Neural progenitor cell (in vitro differentiated cells): ENCODE results near the gene NOP53. TPM values are rescaled to one million over a fixed set of nuclear protein-coding genes. Genes with fewer than 3 reads are reported as not detected.
A peak's percentile ranks its signal among the peaks of the same experiment; 100 is the strongest.

Experiments
- DNase-seq: peaks from one replicate; pipeline ENCODE4 v3.0.0-alpha.2; 2016; ENCODE audit warnings: low spot score
- H2AFZ ChIP-seq: fragments of 200-600 bp; sonication (generic); replicated peaks from 2 replicates; pipeline ENCODE4 v1.6.1; 2016; ENCODE audit warnings: antibody characterized with exemption
- H3F3A ChIP-seq: fragments of 200-600 bp; sonication (generic); 2 replicates; pipeline ENCODE4 v1.6.1; 2016; ENCODE audit warnings: antibody characterized with exemption, low read depth
- H3K27ac ChIP-seq: fragments of 200-600 bp; sonication (generic); 2 replicates; pipeline ENCODE4 v1.5.1; 2016; ENCODE audit warnings: mild to moderate bottlenecking
- H3K27me3 ChIP-seq: fragments of 200-600 bp; sonication (generic); 2 replicates; pipeline ENCODE4 v1.6.1; 2016; ENCODE audit warnings: mild to moderate bottlenecking, moderate library complexity
- H3K36me3 ChIP-seq: fragments of 200-600 bp; sonication (generic); 2 replicates; pipeline ENCODE4 v1.5.1; 2016
- H3K4me1 ChIP-seq: fragments of 200-600 bp; sonication (generic); 2 replicates; pipeline ENCODE4 v1.6.1; 2016; ENCODE audit warnings: mixed run types
- H3K4me2 ChIP-seq: fragments of 200-600 bp; sonication (generic); 2 replicates; pipeline ENCODE4 v1.6.1; 2016
- H3K4me3 ChIP-seq: fragments of 200-600 bp; sonication (generic); 2 replicates; pipeline ENCODE4 v1.5.1; 2016
- H3K79me2 ChIP-seq: fragments of 200-600 bp; sonication (generic); 2 replicates; pipeline ENCODE4 v1.6.1; 2016; ENCODE audit warnings: low read depth
- H3K9ac ChIP-seq: fragments of 200-600 bp; sonication (generic); 2 replicates; pipeline ENCODE4 v1.6.1; 2016
- H3K9me3 ChIP-seq: fragments of 200-600 bp; sonication (generic); 2 replicates; pipeline ENCODE4 v1.5.1; 2016; ENCODE audit warnings: low read depth
- H4K20me1 ChIP-seq: fragments of 200-600 bp; sonication (generic); 2 replicates; pipeline ENCODE4 v1.6.1; 2016; ENCODE audit warnings: low read depth
- H3K27ac Mint-ChIP-seq: 3 replicates; pipeline ENCODE4 v1.8.0; 2021; ENCODE audit warnings: mixed read lengths
- H3K27me3 Mint-ChIP-seq: 2 replicates; pipeline ENCODE4 v1.8.0; 2022; ENCODE audit warnings: low read depth, mild to moderate bottlenecking, inconsistent platforms, moderate library complexity, mixed read lengths; ENCODE audit not compliant: insufficient read depth
- H3K36me3 Mint-ChIP-seq: 3 replicates; pipeline ENCODE4 v1.8.0; 2021; ENCODE audit warnings: mixed read lengths
- H3K4me1 Mint-ChIP-seq: 3 replicates; pipeline ENCODE4 v1.8.0; 2021; ENCODE audit warnings: mixed read lengths
- H3K4me3 Mint-ChIP-seq: 3 replicates; pipeline ENCODE4 v1.8.0; 2021; ENCODE audit warnings: mild to moderate bottlenecking, moderate library complexity, mixed read lengths
- H3K9me3 Mint-ChIP-seq: 3 replicates; pipeline ENCODE4 v1.8.0; 2020; ENCODE audit warnings: mixed read lengths
- EZH2 ChIP-seq: fragments of 200-600 bp; sonication (generic); IDR thresholded peaks from 2 replicates; pipeline ENCODE4 v1.6.1; 2017; ENCODE audit warnings: antibody characterized with exemption, mild to moderate bottlenecking, moderate library complexity
- EZH2phosphoT487 ChIP-seq: fragments of 200-600 bp; sonication (generic); IDR thresholded peaks from 2 replicates; pipeline ENCODE4 v1.6.1; 2017; ENCODE audit warnings: antibody characterized with exemption
- total RNA-seq: library from RNA; depleted of rRNA; stranded (reverse); fragments of >200 nt; gene quantifications from 2 replicates; pipeline ENCODE4 v1.2.3, GENCODE V29; 2015; ENCODE audit warnings: low replicate concordance
- TF ChIP-seq, protein P1 (sequence below): fragments of 200-600 bp; sonication (generic); IDR thresholded peaks from 2 replicates; pipeline ENCODE4 v1.5.1; 2017; ENCODE audit warnings: antibody characterized with exemption, mild to moderate bottlenecking

NOP53 gene
- total RNA-seq, 1 donor from 2014 or later, result 101 TPM

DNA sequence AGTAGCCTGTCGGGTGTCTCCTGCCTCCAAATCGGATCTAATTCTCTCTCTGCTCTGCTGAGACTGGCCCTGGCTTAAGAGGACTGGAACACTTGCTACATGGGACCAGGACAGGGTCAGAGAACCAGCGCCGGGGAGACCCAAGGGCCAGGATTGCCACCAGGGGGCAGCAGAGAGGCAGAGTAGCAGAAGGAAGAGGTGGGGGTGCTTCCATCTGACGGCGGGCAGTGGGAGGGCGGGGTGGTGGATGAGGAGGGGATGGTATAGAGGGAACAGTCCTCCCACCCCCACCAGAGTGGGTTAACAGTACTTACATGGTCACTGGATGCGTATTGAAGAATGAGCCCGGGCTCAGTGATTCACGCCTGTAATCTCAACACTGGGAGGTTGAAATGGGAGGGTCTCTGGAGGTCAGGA, 45.1 kb downstream of the NOP53 start:
- Histone ChIP-seq H3K4me2 (peak overlapping the region; percentile 28), H3K27ac (peak overlapping the region; percentile 19)
- H3K27ac Mint-ChIP-seq, result no peak overlapping the region

DNA sequence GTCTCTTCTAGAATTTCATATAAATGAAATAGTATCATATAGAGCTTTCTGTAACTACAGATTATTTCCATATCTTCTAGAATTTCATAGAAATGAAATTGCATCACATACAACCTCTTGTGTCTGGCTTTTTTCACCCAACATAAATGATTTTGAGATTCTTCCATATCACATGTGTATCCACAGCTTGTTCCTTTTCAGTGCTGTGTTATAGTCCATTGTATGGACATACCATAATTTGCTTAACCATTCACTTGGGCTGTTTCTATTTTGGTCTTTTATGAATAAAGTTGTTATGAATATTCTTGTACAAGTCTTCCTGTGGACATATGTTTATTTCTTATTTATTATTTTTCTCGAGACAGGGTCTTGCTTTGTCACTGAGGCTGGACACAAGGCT, 47.3 kb downstream of the NOP53 start:
- H3K4me3 Mint-ChIP-seq, result no peak overlapping the region
- peaks cover 8% of the 10 kb centered on the region for H3K27me3 Mint-ChIP-seq

More for the DNA sequence above, 45.1 kb downstream of the NOP53 start:
- no peak for TF ChIP-seq EZH2phosphoT487
- TF ChIP-seq, protein P1, sequence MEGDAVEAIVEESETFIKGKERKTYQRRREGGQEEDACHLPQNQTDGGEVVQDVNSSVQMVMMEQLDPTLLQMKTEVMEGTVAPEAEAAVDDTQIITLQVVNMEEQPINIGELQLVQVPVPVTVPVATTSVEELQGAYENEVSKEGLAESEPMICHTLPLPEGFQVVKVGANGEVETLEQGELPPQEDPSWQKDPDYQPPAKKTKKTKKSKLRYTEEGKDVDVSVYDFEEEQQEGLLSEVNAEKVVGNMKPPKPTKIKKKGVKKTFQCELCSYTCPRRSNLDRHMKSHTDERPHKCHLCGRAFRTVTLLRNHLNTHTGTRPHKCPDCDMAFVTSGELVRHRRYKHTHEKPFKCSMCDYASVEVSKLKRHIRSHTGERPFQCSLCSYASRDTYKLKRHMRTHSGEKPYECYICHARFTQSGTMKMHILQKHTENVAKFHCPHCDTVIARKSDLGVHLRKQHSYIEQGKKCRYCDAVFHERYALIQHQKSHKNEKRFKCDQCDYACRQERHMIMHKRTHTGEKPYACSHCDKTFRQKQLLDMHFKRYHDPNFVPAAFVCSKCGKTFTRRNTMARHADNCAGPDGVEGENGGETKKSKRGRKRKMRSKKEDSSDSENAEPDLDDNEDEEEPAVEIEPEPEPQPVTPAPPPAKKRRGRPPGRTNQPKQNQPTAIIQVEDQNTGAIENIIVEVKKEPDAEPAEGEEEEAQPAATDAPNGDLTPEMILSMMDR, result peak; percentile 96
- H3K4me3 Mint-ChIP-seq, result no peak overlapping the region
- peaks cover 4% of the 10 kb centered on the region for H3K27me3 Mint-ChIP-seq
- peak; percentile 96 for DNase-seq
- peaks cover 4% of the 10 kb centered on the region for H3K36me3 Mint-ChIP-seq
- Histone ChIP-seq H3K9ac (no peak overlapping the region), H3K79me2 (no peaks in the 10 kb centered on the region), H3K36me3 (no peaks in the 10 kb centered on the region), H3K4me3 (no peak overlapping the region), H2AFZ (no peak overlapping the region), H3K9me3 (peaks cover 5% of the 10 kb centered on the region), H3K4me1 (peaks cover 3% of the 10 kb centered on the region), H3K27me3 (no peaks in the 10 kb centered on the region), H3F3A (peaks cover 42% of the 10 kb centered on the region), H4K20me1 (no peaks in the 10 kb centered on the region)
- H3K9me3 Mint-ChIP-seq, result peaks cover 3% of the 10 kb centered on the region
- H3K4me1 Mint-ChIP-seq, result peaks cover 8% of the 10 kb centered on the region

DNA sequence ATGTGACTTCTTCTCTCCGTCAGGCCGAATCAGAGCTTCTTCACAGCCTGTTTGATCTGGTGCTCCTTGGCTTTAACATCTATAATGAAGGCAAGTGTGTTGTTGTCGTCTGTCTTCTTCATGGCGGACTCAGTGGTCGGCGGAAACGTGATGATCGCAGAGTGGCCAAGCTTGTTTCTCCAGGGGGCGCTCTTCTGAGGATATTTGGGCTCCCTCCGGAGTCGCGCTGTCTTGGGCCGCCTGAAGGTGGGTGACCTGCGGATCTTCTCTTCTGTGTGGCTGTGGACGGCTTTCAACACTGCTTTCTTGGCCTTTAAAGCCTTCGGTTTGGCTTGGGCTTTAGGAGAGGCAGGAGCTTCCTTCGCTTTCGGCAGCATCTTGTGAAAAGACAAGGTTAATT, 49.2 kb downstream of the NOP53 start:
- no peak for TF ChIP-seq EZH2
- TF ChIP-seq, protein P1, result peak; percentile 37
- Histone ChIP-seq H2AFZ (no peak overlapping the region), H3K9me3 (peaks cover 5% of the 10 kb centered on the region), H3F3A (peaks cover 20% of the 10 kb centered on the region), H3K27me3 (no peaks in the 10 kb centered on the region), H3K4me3 (no peak overlapping the region), H3K4me2 (no peak overlapping the region), H4K20me1 (no peaks in the 10 kb centered on the region), H3K4me1 (peaks cover 13% of the 10 kb centered on the region), H3K9ac (no peak overlapping the region), H3K36me3 (no peaks in the 10 kb centered on the region), H3K27ac (no peak overlapping the region), H3K79me2 (no peaks in the 10 kb centered on the region)
- DNase-seq, result peak; percentile 21
- Mint-ChIP-seq H3K4me3 (no peak overlapping the region), H3K27me3 (peaks cover 14% of the 10 kb centered on the region), H3K9me3 (peaks cover 7% of the 10 kb centered on the region), H3K27ac (no peak overlapping the region), H3K4me1 (peaks cover 3% of the 10 kb centered on the region), H3K36me3 (no peaks in the 10 kb centered on the region)

More for the DNA sequence above, 47.3 kb downstream of the NOP53 start:
- Mint-ChIP-seq H3K36me3 (peaks cover 4% of the 10 kb centered on the region), H3K4me1 (peaks cover 8% of the 10 kb centered on the region), H3K27ac (no peak overlapping the region), H3K9me3 (peaks cover 3% of the 10 kb centered on the region)
- H3F3A ChIP-seq, result peaks cover 28% of the 10 kb centered on the region
- H3K36me3 ChIP-seq, result no peaks in the 10 kb centered on the region
- H3K4me3 ChIP-seq, result no peak overlapping the region
- no peak overlapping the region for H3K4me2 ChIP-seq
- no peak overlapping the region for H3K9ac ChIP-seq
- H3K27ac ChIP-seq, result no peak overlapping the region
- H3K9me3 ChIP-seq, result peaks cover 5% of the 10 kb centered on the region
- no peaks in the 10 kb centered on the region for H3K79me2 ChIP-seq
- H3K27me3 ChIP-seq, result no peaks in the 10 kb centered on the region
- no peak for TF ChIP-seq EZH2
- no peak for TF ChIP-seq EZH2phosphoT487
- TF ChIP-seq, protein P1, result no peak
- no peaks in the 10 kb centered on the region for H4K20me1 ChIP-seq
- H2AFZ ChIP-seq, result no peak overlapping the region
- peaks cover 3% of the 10 kb centered on the region for H3K4me1 ChIP-seq
- no peak for DNase-seq
